B cell (primary cell): ENCODE measurements around the gene ZNF878. TPM values are rescaled to one million over a fixed set of nuclear protein-coding genes. Genes with fewer than 3 reads are reported as not detected.
A peak's percentile ranks its signal among the peaks of the same experiment; 100 is the strongest.

ENCODE experiments used
- ATAC-seq: fragments of 200-7000 bp; cut with Tn5 transposase; one replicate; pipeline ENCODE4 v1.10.0; 2021; ENCODE audit warnings: low read depth, mild to moderate bottlenecking, moderate number of reproducible peaks, moderate library complexity
- CTCF ChIA-PET: fragments of 350-600 bp; sonication (Branson Sonifier 250); formaldehyde crosslinking; loops from one replicate; lab custom pipeline; 2021; ENCODE audit warnings: antibody characterized with exemption, inconsistent platforms; lab: Charles Lee
- POLR2A ChIA-PET: fragments of 350-600 bp; sonication (Branson Sonifier 250); formaldehyde crosslinking; loops from one replicate; lab custom pipeline; 2021; ENCODE audit warnings: antibody characterized with exemption; lab: Charles Lee
- DNase-seq: peaks from one replicate; pipeline ENCODE4 v3.0.0; 2013
- H2AFZ ChIP-seq: 2 replicates; pipeline ENCODE4 v1.6.1; 2012; ENCODE audit warnings: mild to moderate bottlenecking, low read depth, low read length; ENCODE audit not compliant: insufficient read depth, poor library complexity, severe bottlenecking
- H3K27ac ChIP-seq, 2 donors: 1 replicate in 1 of 2; 2 replicates in 1 of 2; pipeline ENCODE4 v1.5.1; 2012 to 2013; ENCODE audit warnings: low read length in 2 of 2, mild to moderate bottlenecking in 2 of 2, moderate library complexity in 1 of 2
- H3K27me3 ChIP-seq, 4 experiments: fragments of 200-600 bp in 1 of 4; sonication (generic) in 1 of 4; replicated peaks in 1 of 4; 1 replicate in 2 of 4; 2 replicates in 2 of 4; pipeline versions ENCODE4 v1.6.1 to v1.7.0; 2013 to 2016; ENCODE audit warnings: low read length in 3 of 4, mild to moderate bottlenecking in 2 of 4, mixed read lengths in 1 of 4, moderate library complexity in 1 of 4; ENCODE audit not compliant: insufficient read depth in 4 of 4, control insufficient read depth in 3 of 4; ENCODE audit errors: control extremely low read depth in 1 of 4
- H3K36me3 ChIP-seq, 2 experiments: replicated peaks in 1 of 2; 1 replicate in 1 of 2; 2 replicates in 1 of 2; pipeline versions ENCODE4 v1.6.1 to v1.7.1; 2013; ENCODE audit warnings: low read length in 1 of 2; ENCODE audit not compliant: insufficient read depth in 2 of 2, control insufficient read depth in 1 of 2; ENCODE audit errors: control extremely low read depth in 1 of 2, extremely low read depth in 1 of 2
- H3K4me1 ChIP-seq, 2 donors: fragments of 200-600 bp in 1 of 2; sonication (generic) in 1 of 2; 1 replicate in 1 of 2; 2 replicates in 1 of 2; pipeline versions ENCODE4 v1.5.1 to v1.6.1; 2013 to 2017; ENCODE audit warnings: low read length in 2 of 2; ENCODE audit not compliant: control insufficient read depth in 2 of 2, insufficient read depth in 2 of 2
- H3K4me2 ChIP-seq: replicated peaks from 2 replicates; pipeline ENCODE3; 2012; ENCODE audit warnings: mild to moderate bottlenecking, low read depth, low read length; ENCODE audit not compliant: poor library complexity, severe bottlenecking
- H3K4me3 ChIP-seq, 5 experiments: fragments of 200-600 bp in 1 of 5; sonication (generic) in 1 of 5; 1 replicate in 3 of 5; 2 replicates in 2 of 5; pipeline versions ENCODE4 v1.5.1 to v1.7.0; 2011 to 2016; ENCODE audit warnings: low read length in 4 of 5, mild to moderate bottlenecking in 4 of 5, low read depth in 2 of 5, control low read depth in 1 of 5, moderate library complexity in 1 of 5; ENCODE audit not compliant: insufficient read depth in 1 of 5; ENCODE audit errors: control extremely low read depth in 1 of 5, extremely low read depth in 1 of 5
- H3K79me2 ChIP-seq: fragments of 200-600 bp; sonication (generic); one replicate; pipeline ENCODE4 v1.6.0; 2016; ENCODE audit warnings: low read length; ENCODE audit not compliant: control insufficient read depth, insufficient read depth
- H3K9ac ChIP-seq: fragments of 200-600 bp; sonication (generic); 2 replicates; pipeline ENCODE4 v1.6.1; 2017; ENCODE audit warnings: mild to moderate bottlenecking, low read length, moderate library complexity
- H3K9me3 ChIP-seq, 3 donors: one replicate each; pipeline versions ENCODE4 v1.6.1 to v1.7.1; 2013; ENCODE audit warnings: low read length in 2 of 3; ENCODE audit not compliant: control insufficient read depth in 2 of 3, insufficient read depth in 1 of 3; ENCODE audit errors: control extremely low read depth in 1 of 3
- H4K20me1 ChIP-seq: 2 replicates; pipeline ENCODE4 v1.6.0; 2012; ENCODE audit warnings: mild to moderate bottlenecking, low read length; ENCODE audit not compliant: insufficient read depth, control insufficient read depth, poor library complexity, severe bottlenecking
- H3K27ac Mint-ChIP-seq: one replicate; pipeline ENCODE4 v1.8.0; 2021; ENCODE audit warnings: mixed read lengths
- H3K27me3 Mint-ChIP-seq: one replicate; pipeline ENCODE4 v1.8.0; 2021; ENCODE audit warnings: mixed read lengths
- H3K4me1 Mint-ChIP-seq: one replicate; pipeline ENCODE4 v1.8.0; 2021; ENCODE audit warnings: mixed read lengths
- H3K4me3 Mint-ChIP-seq: one replicate; pipeline ENCODE4 v1.8.0; 2021; ENCODE audit warnings: mixed read lengths
- H3K9me3 Mint-ChIP-seq: one replicate; pipeline ENCODE4 v1.8.0; 2022; ENCODE audit warnings: mixed read lengths; ENCODE audit not compliant: insufficient read depth
- EZH2 ChIP-seq: IDR thresholded peaks from 2 replicates; pipeline ENCODE4 v1.6.1; 2012; ENCODE audit warnings: borderline replicate concordance, low read depth, mild to moderate bottlenecking, moderate library complexity, low read length; ENCODE audit not compliant: insufficient read depth, poor library complexity, severe bottlenecking
- WGBS: methylation state at CpG from one replicate; pipeline ENCODE4 v1.1.5; 2013; ENCODE audit warnings: missing lambda C conversion rate; ENCODE audit not compliant: insufficient coverage; 5-methylcytosine and 5-hydroxymethylcytosine counted together
- intact Hi-C: fragments of 100-400 bp; cut with micrococcal nuclease; formaldehyde crosslinking; loops from one replicate; pipeline ENCODE4 v1.10.0; 2022
- polyA plus RNA-seq: library from polyadenylated mRNA; depleted of rRNA; stranded (reverse); fragments of >200 nt; gene quantifications from 2 replicates; pipeline ENCODE4 v1.2.3, GENCODE V29; 2012
- total RNA-seq, 2 donors: library from RNA; stranded (reverse); fragments of 120-200 nt in 1 of 2; gene quantifications; 1 replicate in 1 of 2; 2 replicates in 1 of 2; pipeline versions ENCODE4 v1.2.3 to v1.2.4, GENCODE V29; 2013 to 2022
- TF ChIP-seq, protein P1 (sequence below): fragments of 200-600 bp; IDR thresholded peaks from one replicate; pipeline ENCODE4 v1.8.0; 2022; ENCODE audit warnings: antibody characterized with exemption, mild to moderate bottlenecking

Gene ZNF878
- total and polyA plus RNA-seq, 2 donors (not counting 1 experiment from before 2014, with no cell fraction given) = 0.04 TPM; not detected in 1

DNA sequence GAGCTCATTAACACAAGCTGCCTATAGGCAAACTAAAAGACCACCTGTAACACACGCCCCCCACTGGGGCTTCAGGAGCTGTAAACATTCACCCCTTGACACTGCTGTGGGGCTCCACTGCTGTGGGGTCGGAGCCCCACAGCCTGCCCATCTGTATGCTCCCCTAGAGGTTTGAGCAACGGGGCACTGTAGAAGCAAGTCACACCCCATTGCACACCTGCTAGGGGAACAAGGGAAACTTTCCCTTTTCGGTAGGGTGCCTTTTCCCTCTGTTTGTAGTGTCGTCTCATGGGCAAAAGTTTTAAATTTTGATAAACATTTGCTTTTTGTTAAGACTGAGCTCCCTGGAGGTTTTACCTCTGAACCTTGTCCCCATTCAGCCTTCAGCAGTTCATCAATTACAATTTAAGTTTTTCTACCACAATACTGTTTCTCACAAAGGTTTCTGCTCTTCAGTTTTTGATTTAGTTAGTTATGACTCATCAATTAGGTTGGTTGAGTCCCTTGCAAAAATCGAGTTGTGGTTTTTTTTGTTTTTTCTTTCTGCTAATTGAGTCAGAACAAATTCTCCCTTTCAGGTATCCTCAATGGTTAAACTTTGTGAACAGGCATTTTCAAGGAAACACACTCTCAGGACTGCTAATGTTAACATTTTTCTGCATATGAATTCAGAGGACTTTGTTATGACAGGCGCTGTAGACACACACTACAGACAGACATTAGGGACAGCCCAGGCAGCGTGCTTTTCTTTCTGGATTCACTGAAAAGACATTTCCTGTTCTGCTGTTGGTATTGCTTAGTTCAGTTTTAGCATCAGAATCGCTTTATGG, 52.4 kb downstream of the ZNF878 start:
- Histone ChIP-seq H2AFZ (no peak overlapping the region), H4K20me1 (peaks cover 25% of the 10 kb centered on the region), H3K27ac (no peak overlapping the region), H3K4me3 (no peak overlapping the region), H3K4me2 (no peak overlapping the region), H3K9ac (no peak overlapping the region), H3K36me3 (peaks cover 0 to 18% of the 10 kb centered on the region in 2 experiments), H3K9me3 (no peaks in the 10 kb centered on the region), H3K4me1 (peaks cover 12 to 16% of the 10 kb centered on the region in 2 donors), H3K79me2 (peaks cover 61% of the 10 kb centered on the region), H3K27me3 (no peaks in the 10 kb centered on the region)
- intact Hi-C loops = no loop called here
- POLR2A ChIA-PET = no interaction called here
- H3K27ac Mint-ChIP-seq = peak overlapping the region; percentile 71
- DNase-seq (no peak), ATAC-seq (peak; percentile 41)
- H3K27me3 Mint-ChIP-seq = no peaks in the 10 kb centered on the region
- H3K9me3 Mint-ChIP-seq = no peaks in the 10 kb centered on the region
- H3K4me3 Mint-ChIP-seq = peak overlapping the region; percentile 48
- no peak for TF ChIP-seq EZH2
- TF ChIP-seq, protein P1, sequence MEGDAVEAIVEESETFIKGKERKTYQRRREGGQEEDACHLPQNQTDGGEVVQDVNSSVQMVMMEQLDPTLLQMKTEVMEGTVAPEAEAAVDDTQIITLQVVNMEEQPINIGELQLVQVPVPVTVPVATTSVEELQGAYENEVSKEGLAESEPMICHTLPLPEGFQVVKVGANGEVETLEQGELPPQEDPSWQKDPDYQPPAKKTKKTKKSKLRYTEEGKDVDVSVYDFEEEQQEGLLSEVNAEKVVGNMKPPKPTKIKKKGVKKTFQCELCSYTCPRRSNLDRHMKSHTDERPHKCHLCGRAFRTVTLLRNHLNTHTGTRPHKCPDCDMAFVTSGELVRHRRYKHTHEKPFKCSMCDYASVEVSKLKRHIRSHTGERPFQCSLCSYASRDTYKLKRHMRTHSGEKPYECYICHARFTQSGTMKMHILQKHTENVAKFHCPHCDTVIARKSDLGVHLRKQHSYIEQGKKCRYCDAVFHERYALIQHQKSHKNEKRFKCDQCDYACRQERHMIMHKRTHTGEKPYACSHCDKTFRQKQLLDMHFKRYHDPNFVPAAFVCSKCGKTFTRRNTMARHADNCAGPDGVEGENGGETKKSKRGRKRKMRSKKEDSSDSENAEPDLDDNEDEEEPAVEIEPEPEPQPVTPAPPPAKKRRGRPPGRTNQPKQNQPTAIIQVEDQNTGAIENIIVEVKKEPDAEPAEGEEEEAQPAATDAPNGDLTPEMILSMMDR = no peak
- CTCF ChIA-PET = interaction anchor here (1.0 to 1.7 kb wide), 2 partner anchors 12 to 37 kb away, joined by 4 to 6 read pairs; no protein-coding TSS in a partner anchor
- WGBS = 13% methylated on average over 3 of the region's 9 CpGs
- peaks cover 19% of the 10 kb centered on the region for H3K4me1 Mint-ChIP-seq

DNA sequence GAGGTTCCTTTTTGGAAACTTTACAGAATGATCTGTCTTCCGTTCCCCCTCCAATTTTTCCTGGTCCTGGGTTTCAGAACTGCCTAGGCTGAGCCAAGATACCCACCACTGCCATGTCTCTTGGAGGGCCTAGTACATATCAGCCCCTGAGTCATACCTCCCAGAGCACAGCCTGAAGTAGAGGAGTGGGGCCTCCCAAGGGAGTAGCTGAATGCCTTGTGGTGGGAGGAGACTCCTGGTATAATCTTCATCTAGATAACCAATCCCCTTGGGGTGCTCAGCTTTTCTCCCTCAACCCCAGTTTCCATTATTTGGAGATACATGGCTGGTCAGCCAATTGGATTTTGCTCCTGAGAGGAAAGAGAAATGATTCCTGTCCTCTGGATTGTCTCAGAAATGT, 57.6 kb downstream of the ZNF878 start:
- peaks cover 48% of the 10 kb centered on the region for H4K20me1 ChIP-seq
- no peaks in the 10 kb centered on the region for H3K36me3 ChIP-seq
- intact Hi-C loops = no loop called here
- CTCF ChIA-PET = no interaction called here
- TF ChIP-seq, protein P1 = no peak
- no peak for TF ChIP-seq EZH2
- POLR2A ChIA-PET = no interaction called here
- peaks cover 7 to 12% of the 10 kb centered on the region in 2 donors for H3K4me1 ChIP-seq
- H3K9ac ChIP-seq = no peak overlapping the region
- no peak overlapping the region for H3K4me3 ChIP-seq
- H3K4me2 ChIP-seq = no peak overlapping the region
- Mint-ChIP-seq H3K4me1 (peaks cover 33% of the 10 kb centered on the region), H3K27ac (no peak overlapping the region), H3K27me3 (no peaks in the 10 kb centered on the region), H3K9me3 (no peaks in the 10 kb centered on the region), H3K4me3 (no peak overlapping the region)
- no peak for DNase-seq
- no peak overlapping the region for H3K27ac ChIP-seq
- no peak overlapping the region for H2AFZ ChIP-seq
- H3K79me2 ChIP-seq = peaks cover 89% of the 10 kb centered on the region
- WGBS = 80% methylated on average over 1 of the region's 1 CpG
- no peaks in the 10 kb centered on the region for H3K9me3 ChIP-seq
- no peak for ATAC-seq
- H3K27me3 ChIP-seq = no peaks in the 10 kb centered on the region
